HL-60 (cell line): Measurements from ENCODE around the gene TDRD9.

ENCODE experiments used
- CTCF ChIP-seq: IDR thresholded peaks from one replicate; pipeline ENCODE4 v1.5.1; 2011; ENCODE audit warnings: low read length, control low read depth, inconsistent platforms; ENCODE audit not compliant: insufficient read depth
- GABPA ChIP-seq: IDR thresholded peaks from 2 replicates; pipeline ENCODE4 v1.6.1; 2012; ENCODE audit warnings: low read depth
- POLR2AphosphoS5 ChIP-seq: IDR thresholded peaks from 2 replicates; pipeline ENCODE4 v1.6.1; 2012; ENCODE audit warnings: low read depth
- REST ChIP-seq: IDR thresholded peaks from 2 replicates; pipeline ENCODE4 v1.6.1; 2012; ENCODE audit warnings: low read depth; ENCODE audit not compliant: insufficient replicate concordance
- SPI1 ChIP-seq: IDR thresholded peaks from 2 replicates; pipeline ENCODE4 v1.6.1; 2012; ENCODE audit warnings: low read depth, mild to moderate bottlenecking, borderline replicate concordance

DNA sequence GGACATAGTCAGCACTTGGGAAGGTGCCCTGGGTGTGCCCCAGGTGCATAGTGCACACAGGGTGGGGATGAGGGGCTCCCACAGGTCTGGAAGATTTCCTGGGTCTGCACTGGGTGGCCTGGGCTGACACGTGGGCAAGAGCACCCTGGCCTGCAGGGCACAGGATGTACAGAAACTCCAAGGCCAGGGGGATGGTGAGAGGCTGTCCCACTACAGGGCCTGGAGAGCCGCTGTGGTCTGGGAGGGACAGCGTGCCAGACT is 45.1 kb upstream of the TDRD9 start:
- TF ChIP-seq CTCF (no peak), POLR2AphosphoS5 (no peak), REST (no peak), GABPA (no peak), SPI1 (no peak)
